Sigmoid colon (tissue), 4 donors: ENCODE data around the gene PTPN11.

ENCODE experiments used
- EP300 ChIP-seq, 4 donors: sonication (generic); formaldehyde crosslinking; IDR thresholded peaks; one replicate each; pipeline ENCODE4 v1.6.1; 2017; ENCODE audit warnings: antibody characterized with exemption in 4 of 4
- POLR2AphosphoS5 ChIP-seq, 4 donors: sonication (generic); formaldehyde crosslinking; IDR thresholded peaks; one replicate each; pipeline ENCODE4 v1.6.1; 2017; ENCODE audit warnings: antibody characterized with exemption in 4 of 4
- TF ChIP-seq, protein P1 (sequence below), 4 experiments: fragments of 450-650 bp in 3 of 4; fragments of 200-600 bp in 1 of 4; IDR thresholded peaks; one replicate each; pipeline ENCODE4 v1.5.1; 2016 to 2019; ENCODE audit warnings: antibody characterized with exemption in 4 of 4, mild to moderate bottlenecking in 3 of 4, moderate library complexity in 2 of 4

DNA sequence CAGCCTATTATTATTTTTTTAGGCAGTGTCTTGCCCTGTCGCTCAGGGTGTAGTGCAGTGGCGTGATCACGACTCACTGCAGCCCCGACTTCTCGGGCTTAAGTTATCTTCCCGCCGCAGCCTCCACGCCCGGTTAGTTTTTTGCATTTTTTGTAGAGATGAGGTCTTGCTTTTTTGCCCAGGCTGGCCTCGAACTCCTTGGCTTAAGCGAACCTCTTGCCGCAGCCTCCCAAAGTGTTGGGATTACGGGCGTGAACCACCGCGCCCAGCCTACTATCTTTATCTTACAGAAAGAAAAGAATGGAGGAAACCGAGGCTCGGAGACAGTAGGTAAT is 507 bp upstream of the PTPN11 start:
- TF ChIP-seq, protein P1, sequence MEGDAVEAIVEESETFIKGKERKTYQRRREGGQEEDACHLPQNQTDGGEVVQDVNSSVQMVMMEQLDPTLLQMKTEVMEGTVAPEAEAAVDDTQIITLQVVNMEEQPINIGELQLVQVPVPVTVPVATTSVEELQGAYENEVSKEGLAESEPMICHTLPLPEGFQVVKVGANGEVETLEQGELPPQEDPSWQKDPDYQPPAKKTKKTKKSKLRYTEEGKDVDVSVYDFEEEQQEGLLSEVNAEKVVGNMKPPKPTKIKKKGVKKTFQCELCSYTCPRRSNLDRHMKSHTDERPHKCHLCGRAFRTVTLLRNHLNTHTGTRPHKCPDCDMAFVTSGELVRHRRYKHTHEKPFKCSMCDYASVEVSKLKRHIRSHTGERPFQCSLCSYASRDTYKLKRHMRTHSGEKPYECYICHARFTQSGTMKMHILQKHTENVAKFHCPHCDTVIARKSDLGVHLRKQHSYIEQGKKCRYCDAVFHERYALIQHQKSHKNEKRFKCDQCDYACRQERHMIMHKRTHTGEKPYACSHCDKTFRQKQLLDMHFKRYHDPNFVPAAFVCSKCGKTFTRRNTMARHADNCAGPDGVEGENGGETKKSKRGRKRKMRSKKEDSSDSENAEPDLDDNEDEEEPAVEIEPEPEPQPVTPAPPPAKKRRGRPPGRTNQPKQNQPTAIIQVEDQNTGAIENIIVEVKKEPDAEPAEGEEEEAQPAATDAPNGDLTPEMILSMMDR (IDR thresholded peaks at IDR 0.05), result no peak
- TF ChIP-seq POLR2AphosphoS5 (IDR thresholded peaks at IDR 0.05) (no peak), EP300 (IDR thresholded peaks at IDR 0.05) (no peak)
